GM18951 (cell line): ENCODE data around the gene THAP12.

Source experiments
- POLR2A ChIP-seq: IDR thresholded peaks from 4 replicates; pipeline ENCODE4 v1.6.1; 2011; ENCODE audit warnings: mild to moderate bottlenecking; ENCODE audit not compliant: insufficient read length, insufficient read depth; ENCODE audit errors: extremely low read depth
- in situ Hi-C: fragments of 300-500 bp; cut with MboI; formaldehyde crosslinking; loops from one replicate; pipeline ENCODE4 v1.12.0; 2022; ENCODE audit warnings: low sequenced_read_pairs, mixed read lengths, inconsistent platforms; ENCODE audit not compliant: unreplicated experiment

Gene THAP12

GRCh38 chr11:76361776-76362175, 19.2 kb downstream of the THAP12 start:
- in situ Hi-C loops: no loop called here

GRCh38 chr11:76361374-76361773, 19.6 kb downstream of the THAP12 start:
- no peak for TF ChIP-seq POLR2A
- in situ Hi-C loops: no loop called here

More at GRCh38 chr11:76361776-76362175, 19.2 kb downstream of the THAP12 start:
- no peak for TF ChIP-seq POLR2A

- in situ Hi-C loops: no loop called here
- TF ChIP-seq POLR2A: no peak
These were observed 25.8 kb downstream of the THAP12 start for GRCh38 chr11:76355172-76355571.

- no peak for TF ChIP-seq POLR2A
These were observed 32.6 kb downstream of the THAP12 start for GRCh38 chr11:76348348-76348747.

GRCh38 chr11:76347466-76347865, 33.5 kb downstream of the THAP12 start:
- no peak for TF ChIP-seq POLR2A
- in situ Hi-C loops: no loop called here

More at GRCh38 chr11:76348348-76348747, 32.6 kb downstream of the THAP12 start:
- in situ Hi-C loops: no loop called here

- in situ Hi-C loops: no loop called here
- no peak for TF ChIP-seq POLR2A
These were observed 41.7 kb downstream of the THAP12 start for GRCh38 chr11:76339221-76339620.

- TF ChIP-seq POLR2A: no peak
- in situ Hi-C loops: no loop called here
These were observed 43.0 kb downstream of the THAP12 start for GRCh38 chr11:76337923-76338322.

GRCh38 chr11:76337469-76337868, 43.5 kb downstream of the THAP12 start:
- no peak for TF ChIP-seq POLR2A
- in situ Hi-C loops: no loop called here

- TF ChIP-seq POLR2A: no peak
- in situ Hi-C loops: no loop called here
These were observed 44.3 kb downstream of the THAP12 start for GRCh38 chr11:76336597-76336996.

GRCh38 chr11:76335842-76336241, 45.1 kb downstream of the THAP12 start:
- in situ Hi-C loops: no loop called here
- no peak for TF ChIP-seq POLR2A

GRCh38 chr11:76334826-76335389, 46.0 kb downstream of the THAP12 start:
- no peak for TF ChIP-seq POLR2A
- in situ Hi-C loops: no loop called here

- TF ChIP-seq POLR2A: no peak
- in situ Hi-C loops: no loop called here
These were observed 50.3 kb downstream of the THAP12 start for GRCh38 chr11:76330651-76331050.

- TF ChIP-seq POLR2A: no peak
- in situ Hi-C loops: no loop called here
These were observed 50.9 kb downstream of the THAP12 start for GRCh38 chr11:76329983-76330382.

GRCh38 chr11:76329084-76329648, 51.8 kb downstream of the THAP12 start:
- no peak for TF ChIP-seq POLR2A
- in situ Hi-C loops: no loop called here
